ENCODE results near the gene ARL8A. TPM values are rescaled to one million over a fixed set of nuclear protein-coding genes. Genes with fewer than 3 reads are reported as not detected.

Gene ARL8A
- total RNA-seq, 2 experiments from 2014 or later: 25.1 to 44.6 TPM

DNA sequence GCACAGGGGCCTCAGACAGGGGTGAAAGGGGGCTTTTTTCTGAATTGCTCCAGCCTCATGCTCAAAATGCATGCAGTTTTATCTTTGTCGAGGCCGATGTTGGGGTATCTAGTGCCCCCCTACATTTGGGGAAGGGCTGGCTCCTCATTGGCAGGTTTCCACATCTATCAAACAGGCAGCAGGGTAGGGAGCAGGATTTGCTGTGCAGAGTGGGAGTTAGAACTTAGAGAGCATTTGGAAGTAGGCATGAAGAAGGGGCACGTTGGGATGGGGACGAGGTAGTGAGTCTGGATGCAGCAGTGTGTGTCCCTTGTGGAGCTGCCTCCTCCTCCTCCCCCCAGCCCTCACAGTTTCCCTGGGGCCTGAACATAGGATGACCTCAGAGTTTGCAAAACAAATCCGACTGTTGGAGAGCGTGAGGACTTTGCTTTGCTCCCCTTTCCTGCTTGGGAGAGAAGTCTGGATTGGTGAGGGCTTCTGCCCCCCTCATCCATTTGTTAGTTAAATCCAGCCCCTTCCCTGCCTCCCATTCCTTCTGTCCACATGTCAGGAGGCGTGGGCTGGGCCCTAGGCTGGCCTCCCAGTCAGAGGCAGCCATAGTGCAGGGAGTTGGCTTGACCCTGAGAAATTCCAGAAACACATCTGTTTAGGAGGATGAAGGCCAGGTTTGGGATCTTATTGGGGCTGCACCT, 58.7 kb downstream of the ARL8A start:
- Histone ChIP-seq H3K27ac (ENCODE audit: low read depth, low read length, poor library complexity, severe bottlenecking) (no peak overlapping the region), H2AFZ (ENCODE audit: low read length) (no peak overlapping the region), H3K9me3 (ENCODE audit: low read length) (no peaks in the 10 kb centered on the region), H4K20me1 (ENCODE audit: insufficient read depth, low read length) (no peaks in the 10 kb centered on the region), H3K4me3 (ENCODE audit: low read depth, low read length, poor library complexity, severe bottlenecking) (no peak overlapping the region), H3K4me2 (ENCODE audit: low read length) (no peak overlapping the region), H3K4me1 (ENCODE audit: insufficient read depth, low read length, poor library complexity, severe bottlenecking) (no peaks in the 10 kb centered on the region), H3K9me2 (ENCODE audit: insufficient read depth, low read length) (no peaks in the 10 kb centered on the region), H3K79me2 (ENCODE audit: insufficient read depth, low read depth, low read length) (no peaks in the 10 kb centered on the region), H3K36me3 (ENCODE audit: insufficient read depth, low read length) (no peaks in the 10 kb centered on the region)
- intact Hi-C loops (cut with micrococcal nuclease; ENCODE audit: unreplicated experiment): no loop called here
- BruUV-seq (replicated peaks): no TSS peak
- TF ChIP-seq CTCF (conservative IDR thresholded peaks at IDR 0.05; ENCODE audit: low read length) (no peak), EZH2phosphoT487 (IDR thresholded peaks at IDR 0.05; ENCODE audit: borderline replicate concordance, low read depth, low read length) (no peak)
- CTCF ChIA-PET (ENCODE audit: unreplicated experiment): no interaction called here
- POLR2A ChIA-PET: interaction anchor here (0.5 kb wide), 1 partner anchor 1862 kb away, joined by 3 read pairs; no protein-coding TSS in a partner anchor
- no peak for DNase-seq (ENCODE audit: low spot score)

DNA sequence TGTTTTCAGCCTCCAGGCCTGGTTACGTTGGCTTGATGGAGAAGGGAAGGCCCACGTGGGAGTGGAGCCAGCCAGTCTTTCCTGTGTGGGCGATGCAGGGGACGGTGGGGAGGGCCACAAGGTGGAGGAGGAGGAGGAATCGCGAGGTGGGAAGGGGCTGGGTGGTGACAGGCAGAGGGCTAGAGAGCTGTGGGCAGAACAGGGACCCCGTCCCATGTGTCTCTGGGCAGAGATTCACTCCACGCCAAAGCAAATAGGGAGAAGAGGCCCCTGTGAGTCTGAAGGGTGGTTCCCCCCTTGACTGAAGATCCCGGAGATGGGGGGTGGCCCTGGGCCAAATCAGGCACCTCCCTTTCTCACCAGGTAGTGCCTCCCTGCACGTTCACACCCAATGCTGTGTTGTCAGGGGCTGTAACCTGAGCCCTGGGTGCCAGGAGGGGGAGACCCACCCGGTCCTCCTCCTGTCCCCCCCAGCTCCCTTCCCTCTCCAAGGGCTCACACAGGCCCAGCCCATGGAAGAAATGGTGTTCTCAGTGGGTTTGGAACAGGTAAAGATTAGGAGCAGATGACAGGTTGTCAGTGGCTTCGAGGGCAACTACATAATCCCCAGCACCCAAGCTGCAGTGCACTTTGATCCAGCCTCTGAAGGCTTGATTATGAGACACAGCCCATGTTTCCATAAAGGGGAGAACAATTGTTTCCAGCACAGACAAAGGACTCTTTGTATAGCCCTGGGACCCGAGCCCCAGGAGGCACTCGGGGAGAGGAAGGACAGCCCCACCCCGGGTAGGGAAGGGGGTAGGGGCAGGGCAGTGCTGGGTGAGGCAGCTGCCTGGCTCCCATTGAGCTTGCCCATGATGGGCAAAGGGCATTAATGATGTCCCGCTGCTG, 59.5 kb downstream of the ARL8A start:
- H3K27ac ChIP-seq (ENCODE audit: low read depth, low read length, poor library complexity, severe bottlenecking): no peak overlapping the region
- H3K79me2 ChIP-seq (ENCODE audit: insufficient read depth, low read depth, low read length): no peaks in the 10 kb centered on the region
- TF ChIP-seq CTCF (conservative IDR thresholded peaks at IDR 0.05; ENCODE audit: low read length) (no peak), EZH2phosphoT487 (IDR thresholded peaks at IDR 0.05; ENCODE audit: borderline replicate concordance, low read depth, low read length) (no peak)
- no peaks in the 10 kb centered on the region for H3K4me1 ChIP-seq (ENCODE audit: insufficient read depth, low read length, poor library complexity, severe bottlenecking)
- no peaks in the 10 kb centered on the region for H4K20me1 ChIP-seq (ENCODE audit: insufficient read depth, low read length)
- intact Hi-C loops (cut with micrococcal nuclease; ENCODE audit: unreplicated experiment): no loop called here
- H3K4me2 ChIP-seq (ENCODE audit: low read length): no peak overlapping the region
- H2AFZ ChIP-seq (ENCODE audit: low read length): no peak overlapping the region
- POLR2A ChIA-PET: interaction anchor here (0.5 kb wide), 1 partner anchor 1863 kb away, joined by 3 read pairs; no protein-coding TSS in a partner anchor
- no peaks in the 10 kb centered on the region for H3K9me3 ChIP-seq (ENCODE audit: low read length)
- BruUV-seq (replicated peaks): no TSS peak
- CTCF ChIA-PET (ENCODE audit: unreplicated experiment): no interaction called here
- no peaks in the 10 kb centered on the region for H3K9me2 ChIP-seq (ENCODE audit: insufficient read depth, low read length)
- no peak for DNase-seq (ENCODE audit: low spot score)
- H3K36me3 ChIP-seq (ENCODE audit: insufficient read depth, low read length): no peaks in the 10 kb centered on the region
- no peak overlapping the region for H3K4me3 ChIP-seq (ENCODE audit: low read depth, low read length, poor library complexity, severe bottlenecking)

Small RNA genes within 50 kb of the gene (small RNA-seq; reads per million reads assigned to genes)
- not detected for gene CRIP1P3

Other genes starting within 250 kb of the ARL8A start
- gene LMOD1, start 198.2 kb downstream of the ARL8A start, total RNA-seq (2014; rRNA removed; shearing (Covaris generic)): not detected in 2 replicates
- gene LMOD1, start 198.2 kb downstream of the ARL8A start, total RNA-seq (2022): not detected in 2 replicates
- 41.2 and 43.8 TPM in 2 replicates for gene TIMM17A, start 189.2 kb downstream of the ARL8A start, total RNA-seq (2014; rRNA removed; shearing (Covaris generic))
- 55.6 and 67.2 TPM in 2 replicates for gene TIMM17A, start 189.2 kb downstream of the ARL8A start, total RNA-seq (2022)
- 14.7 and 22.7 TPM in 2 replicates for gene RNPEP, start 162.1 kb downstream of the ARL8A start, total RNA-seq (2014; rRNA removed; shearing (Covaris generic))
- 50.9 and 52.1 TPM in 2 replicates for gene RNPEP, start 162.1 kb downstream of the ARL8A start, total RNA-seq (2022)
- 0.09 TPM in 1 of 2 replicates, not detected in the other for gene ELF3, start 134.2 kb downstream of the ARL8A start, total RNA-seq (2014; rRNA removed; shearing (Covaris generic))
- 0.18 and 0.44 TPM in 2 replicates for gene ELF3, start 134.2 kb downstream of the ARL8A start, total RNA-seq (2022)
- gene GPR37L1, start 21.8 kb downstream of the ARL8A start, total RNA-seq (2014; rRNA removed; shearing (Covaris generic)): 0.03 TPM in 1 of 2 replicates, not detected in the other
- gene GPR37L1, start 21.8 kb downstream of the ARL8A start, total RNA-seq (2022): not detected in 2 replicates
- gene PTPN7, start 15.9 kb upstream of the ARL8A start, total RNA-seq (2014; rRNA removed; shearing (Covaris generic)): 54.2 and 67.5 TPM in 2 replicates
- 79.1 and 83.1 TPM in 2 replicates for gene PTPN7, start 15.9 kb upstream of the ARL8A start, total RNA-seq (2022)
- not detected in 2 replicates for gene LGR6, start 49.1 kb upstream of the ARL8A start, total RNA-seq (2014; rRNA removed; shearing (Covaris generic))
- gene LGR6, start 49.1 kb upstream of the ARL8A start, total RNA-seq (2022): not detected in 2 replicates
- gene UBE2T, start 197.2 kb upstream of the ARL8A start, total RNA-seq (2014; rRNA removed; shearing (Covaris generic)): 143 and 157 TPM in 2 replicates
- 105 and 106 TPM in 2 replicates for gene UBE2T, start 197.2 kb upstream of the ARL8A start, total RNA-seq (2022)
- 19.1 and 37.1 TPM in 2 replicates for gene PPP1R12B, start 204.0 kb upstream of the ARL8A start, total RNA-seq (2014; rRNA removed; shearing (Covaris generic))
- gene PPP1R12B, start 204.0 kb upstream of the ARL8A start, total RNA-seq (2022): 23.5 and 24.0 TPM in 2 replicates